ENCODE data around the gene PRAME.
"Not testable (repeated sequence)": the region's sequence is repeated elsewhere in the genome, so short reads cannot be mapped to it uniquely, and the experiment has no call there.

PRAME gene

GRCh38 chr22:22581524-22581923 lies 22.5 kb upstream of the PRAME start:
- DNase-seq (ENCODE audit: low read depth in 2 of 2) = not testable (repeated sequence)

GRCh38 chr22:22579869-22580604 lies 21.0 kb upstream of the PRAME start:
- DNase-seq (ENCODE audit: low read depth in 2 of 2) = no peak

- no peak for DNase-seq (ENCODE audit: low read depth in 2 of 2)
Measured at GRCh38 chr22:22578702-22579424, 19.8 kb upstream of the PRAME start.

DNA sequence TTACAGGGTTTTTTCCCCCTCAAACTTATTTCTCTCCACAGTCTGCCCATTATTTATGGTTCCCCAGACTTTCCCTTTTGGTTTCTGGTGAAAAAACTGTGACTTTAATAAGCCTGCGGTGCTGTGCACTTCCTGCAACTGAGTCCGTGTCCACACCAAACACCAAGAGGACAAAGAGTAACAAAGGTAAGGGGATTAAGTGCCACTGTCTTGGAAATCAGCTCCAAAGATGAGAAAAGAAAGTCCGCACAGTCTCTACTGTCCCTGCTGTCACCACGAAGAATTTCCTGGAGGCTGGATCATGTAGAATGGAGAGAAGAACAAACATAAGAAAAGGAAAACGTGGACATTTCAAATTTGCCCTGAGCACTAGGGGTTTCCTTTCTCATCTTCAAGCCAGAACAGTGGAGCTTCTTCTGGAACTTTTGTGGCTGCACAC lies 17.9 kb upstream of the PRAME start:
- DNase-seq (ENCODE audit: low read depth in 2 of 2) = no peak

- DNase-seq (ENCODE audit: low read depth in 2 of 2) = no peak
Measured at GRCh38 chr22:22576244-22576988, 17.4 kb upstream of the PRAME start.

GRCh38 chr22:22574361-22574760 lies 15.3 kb upstream of the PRAME start:
- no peak for DNase-seq (ENCODE audit: low read depth in 2 of 2)

DNA sequence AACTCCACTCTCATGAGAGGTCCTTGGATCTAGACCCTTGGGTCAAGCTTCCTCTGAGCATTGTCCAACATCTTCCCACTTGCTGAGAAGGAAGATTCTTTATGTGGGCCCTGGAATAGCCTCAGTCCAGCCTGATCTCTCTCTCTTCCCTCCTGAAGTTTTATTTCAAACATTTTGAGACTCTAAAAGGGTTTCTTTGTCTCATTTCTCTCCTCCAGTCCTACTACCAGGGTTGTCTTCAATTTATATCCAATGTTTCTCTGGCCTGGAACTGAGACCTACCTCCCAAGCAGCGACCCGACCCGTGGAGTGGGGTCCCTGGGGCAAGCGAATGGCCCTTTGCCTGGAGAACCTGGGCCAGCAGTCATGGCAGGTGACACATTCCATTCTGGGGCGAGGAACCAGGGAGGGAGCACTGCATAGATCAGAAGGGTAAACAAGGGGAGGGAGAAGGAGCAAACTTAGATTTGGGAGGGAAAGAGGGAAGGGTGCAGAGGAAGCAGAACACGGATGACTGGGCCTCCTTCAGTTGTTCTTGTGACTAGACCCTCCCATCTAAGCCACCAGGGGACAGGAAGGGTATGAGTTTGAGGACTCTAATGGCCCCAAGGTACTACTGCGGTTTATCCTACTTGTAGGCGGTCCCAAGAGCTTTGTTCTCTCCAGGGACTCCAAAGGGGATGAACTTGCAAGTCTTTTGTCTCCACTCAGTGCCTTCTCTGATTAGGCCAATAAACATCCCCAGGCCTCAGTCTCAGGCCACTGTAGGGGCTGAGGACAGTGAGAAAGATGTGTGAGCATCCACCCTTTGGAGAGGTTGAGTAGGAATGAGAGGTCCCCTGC lies 14.2 kb upstream of the PRAME start:
- no peak for DNase-seq (ENCODE audit: low read depth in 2 of 2)

DNA sequence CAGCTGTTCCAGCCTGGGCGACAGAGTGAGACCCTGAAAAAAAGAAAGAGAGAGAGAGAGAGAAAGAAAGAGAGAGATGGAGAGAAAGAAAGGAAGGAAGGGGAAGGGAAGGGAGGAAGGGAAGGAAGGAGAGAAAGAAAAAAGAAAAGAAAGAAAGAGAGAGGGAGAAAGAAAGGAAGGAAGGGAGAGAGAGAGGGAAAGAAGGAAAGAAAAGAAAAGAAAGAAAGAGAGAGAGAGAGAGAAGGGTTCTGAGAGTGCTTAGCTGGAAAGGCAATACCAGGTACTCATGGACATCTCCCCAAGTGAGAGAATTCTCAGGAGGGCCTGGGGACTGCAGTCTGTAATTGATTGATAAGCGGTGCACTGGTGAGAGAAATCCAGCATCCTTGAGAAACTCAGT lies 12.8 kb upstream of the PRAME start:
- DNase-seq (ENCODE audit: low read depth in 2 of 2) = no peak

DNA sequence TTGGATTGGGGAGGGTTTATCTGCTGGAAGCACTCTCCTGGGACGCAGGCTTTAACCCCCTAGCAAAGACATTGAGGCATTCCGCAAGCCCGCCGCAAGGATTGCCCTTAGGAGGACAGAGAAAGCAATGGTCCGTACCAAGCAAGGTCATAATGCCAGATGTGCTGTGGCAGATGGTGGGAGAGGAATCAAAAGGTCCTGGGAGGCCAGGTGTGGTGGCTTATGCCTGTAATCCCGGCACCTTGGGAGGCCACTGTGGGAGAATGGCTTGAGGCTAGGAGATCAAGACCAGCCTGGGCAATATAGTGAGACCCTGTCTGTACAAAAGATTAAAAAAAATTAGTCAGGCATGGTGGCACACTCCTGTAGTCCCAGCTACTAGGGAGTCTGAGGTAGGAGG lies 12.4 kb upstream of the PRAME start:
- DNase-seq (ENCODE audit: low read depth in 2 of 2) = no peak

DNA sequence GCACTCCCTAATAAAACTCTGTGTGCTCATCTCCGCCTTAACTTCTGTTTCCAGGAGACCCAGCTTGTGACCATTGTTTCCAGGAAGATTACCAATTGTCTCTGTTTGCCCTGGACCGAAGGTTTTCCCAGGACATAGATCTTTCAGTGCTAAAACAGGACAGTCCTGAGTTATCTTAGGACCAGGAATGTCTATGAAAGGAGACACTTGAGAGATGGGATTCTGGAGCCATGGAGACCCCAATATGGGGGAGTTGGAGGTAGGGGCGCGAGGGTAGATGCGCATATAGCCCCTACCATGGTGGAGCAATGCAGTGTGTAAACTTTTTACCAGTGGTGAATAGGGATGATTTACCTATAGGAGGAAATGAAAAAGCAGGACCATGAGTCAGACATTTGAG lies 10.2 kb upstream of the PRAME start:
- no peak for DNase-seq (ENCODE audit: low read depth in 2 of 2)

- DNase-seq (ENCODE audit: low read depth in 2 of 2) = no peak
Measured at GRCh38 chr22:22565981-22566380, 6.9 kb upstream of the PRAME start.

DNA sequence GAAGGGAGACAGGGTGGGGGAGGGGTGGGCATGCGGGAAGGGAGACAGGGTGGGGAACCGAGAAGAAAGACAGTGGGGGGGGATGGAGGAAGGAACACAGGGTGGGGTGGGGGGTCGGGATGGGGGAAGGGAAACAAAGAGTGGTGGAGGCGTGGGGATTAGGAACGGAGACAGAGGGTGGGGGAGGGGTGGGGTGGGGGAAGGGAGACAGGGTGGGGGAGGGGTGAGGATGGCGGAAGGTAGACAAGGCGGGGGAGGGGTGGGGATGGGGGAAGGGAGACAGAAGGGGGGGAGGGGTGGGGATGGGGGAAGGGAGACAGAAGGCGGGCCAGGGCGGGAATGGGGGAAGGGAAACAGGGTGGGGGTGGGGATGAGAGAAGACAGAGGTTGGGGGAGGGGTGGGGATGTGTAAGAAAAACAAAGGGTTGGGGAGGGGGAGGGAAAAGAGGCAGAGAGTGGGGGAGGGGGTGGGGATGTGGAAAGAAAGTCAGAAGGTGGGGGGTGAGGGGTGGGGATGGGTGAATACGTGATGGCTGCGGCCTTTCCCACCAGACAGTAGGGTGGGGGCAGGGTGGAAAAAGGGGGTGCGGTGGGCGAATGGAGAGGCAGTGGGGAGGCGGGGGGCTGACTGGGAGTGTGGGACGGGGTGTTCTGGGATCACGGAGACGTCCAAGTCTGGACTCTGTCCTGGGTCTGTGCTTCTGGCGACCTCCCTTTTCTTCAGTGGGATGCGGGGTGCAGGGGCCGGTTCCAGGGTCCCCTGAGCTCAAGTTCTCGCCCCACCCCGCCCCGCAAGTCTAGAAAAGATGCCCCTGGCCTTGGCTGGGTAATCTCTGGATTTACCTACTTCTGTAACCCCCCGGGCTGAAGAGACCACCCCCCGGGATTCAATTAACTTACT lies 744 bp downstream of the PRAME start:
- DNase-seq (ENCODE audit: low read depth in 2 of 2) = no peak

- no peak for DNase-seq (ENCODE audit: low read depth in 2 of 2)
Measured at GRCh38 chr22:22556995-22557925, 1.8 kb downstream of the PRAME start.

DNA sequence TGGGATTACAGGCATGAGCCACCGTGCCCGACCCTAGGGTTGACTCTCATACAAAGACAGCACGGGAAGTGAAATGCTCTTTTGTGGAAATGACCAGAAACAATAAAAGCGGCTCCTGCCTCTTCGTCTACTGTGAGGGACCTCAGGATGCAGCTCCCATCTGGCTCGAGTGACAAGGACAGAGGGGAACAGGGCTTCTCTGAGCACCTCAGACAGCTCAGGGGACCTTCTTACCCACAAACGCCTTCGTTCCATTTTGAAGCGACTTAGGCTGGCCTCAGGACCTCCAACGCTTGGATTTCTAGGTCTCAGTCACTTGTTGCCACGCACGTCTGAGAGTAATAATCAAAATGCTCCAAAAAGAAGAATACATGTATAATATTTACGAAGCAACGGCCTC lies 2.5 kb downstream of the PRAME start:
- DNase-seq (ENCODE audit: low read depth in 2 of 2) = no peak

DNA sequence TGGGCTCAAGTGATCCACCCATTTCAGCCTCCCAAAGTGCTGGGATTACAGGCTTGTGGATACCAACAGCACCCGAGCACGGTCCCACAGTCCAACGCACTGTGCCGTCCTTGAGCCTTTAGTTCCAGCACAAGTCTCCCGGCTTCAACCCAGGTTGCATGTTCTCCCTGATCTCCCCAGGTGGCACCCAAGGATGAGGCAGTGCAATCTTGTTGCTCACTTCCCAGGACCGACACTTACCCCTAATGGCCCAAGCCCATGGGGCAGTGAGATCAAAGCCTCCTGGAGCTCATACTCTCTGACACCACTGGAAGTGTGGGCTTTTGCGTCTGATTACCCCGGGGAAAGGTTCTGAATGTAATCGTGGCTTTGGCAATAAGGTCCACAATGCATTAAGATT lies 3.5 kb downstream of the PRAME start:
- no peak for DNase-seq (ENCODE audit: low read depth in 2 of 2)

DNA sequence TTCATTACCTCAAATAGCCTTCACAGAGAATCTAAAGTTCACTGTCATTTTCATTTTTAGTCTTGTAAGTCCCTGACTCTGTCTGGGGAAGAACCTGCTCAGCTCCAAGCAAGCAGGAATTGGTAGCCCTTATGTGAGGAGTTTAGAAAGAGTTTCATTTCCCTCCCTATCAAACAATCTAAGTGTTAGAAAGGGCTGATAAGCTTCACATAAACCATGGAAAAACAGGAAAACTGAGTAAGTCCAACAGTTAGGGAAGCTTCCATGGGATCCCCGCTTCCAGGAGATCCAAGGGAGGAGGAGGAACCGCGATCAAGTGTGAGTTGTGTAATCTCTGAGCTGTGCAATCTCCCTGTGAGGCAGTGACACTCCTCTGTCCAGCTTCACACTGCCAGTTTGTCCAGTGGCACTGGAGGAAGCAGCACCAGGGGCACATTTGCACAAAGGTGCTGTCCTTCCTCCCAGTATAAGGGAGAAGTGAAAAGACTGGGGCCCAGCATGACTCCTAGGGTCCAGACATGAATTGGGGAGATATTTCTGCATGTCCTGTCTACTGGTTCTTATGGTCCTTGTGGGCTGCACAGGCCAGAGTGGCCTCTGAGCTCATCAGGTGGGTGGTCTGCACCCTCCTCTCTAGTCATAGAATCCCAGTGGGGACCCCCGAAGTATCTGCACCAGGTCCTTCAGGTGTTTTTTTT lies 4.3 kb downstream of the PRAME start:
- DNase-seq (ENCODE audit: low read depth in 2 of 2) = no peak

GRCh38 chr22:22553735-22554586 lies 5.1 kb downstream of the PRAME start:
- DNase-seq (ENCODE audit: low read depth in 2 of 2) = no peak

DNA sequence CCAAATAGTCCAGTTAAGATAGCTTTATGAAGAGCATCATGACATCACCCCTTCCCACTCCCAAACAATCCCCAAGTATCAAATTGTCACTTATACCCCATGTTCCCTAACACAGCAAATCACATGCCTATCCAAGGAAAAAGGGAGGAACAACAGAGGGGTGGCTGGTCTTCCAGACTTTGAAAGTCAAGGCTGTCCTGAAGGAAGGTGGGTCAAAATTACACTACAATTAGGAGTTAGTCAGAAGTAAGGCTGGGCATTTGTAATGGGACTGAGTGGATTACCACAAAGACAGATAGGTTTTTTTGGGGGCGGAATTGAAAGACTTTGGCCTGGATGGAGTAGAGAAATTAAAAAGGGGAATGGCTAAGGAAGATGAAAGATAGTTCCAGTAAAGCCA lies 5.9 kb downstream of the PRAME start:
- DNase-seq (ENCODE audit: low read depth in 2 of 2) = no peak
